CD4-positive, alpha-beta T cell treated with Interleukin-17A for 1 hour (primary cell): Measurements from ENCODE around the gene GPHA2.

Source experiments
- DNase-seq: peaks from one replicate; pipeline ENCODE4 v3.0.0-alpha.2; 2020

Gene GPHA2

GRCh38 chr11:64888729-64889511 lies 46.8 kb downstream of the GPHA2 start:
- no peak for DNase-seq

- DNase-seq = no peak
Measured at GRCh38 chr11:64888406-64888728, 47.3 kb downstream of the GPHA2 start.

- peak; percentile 84 for DNase-seq
Measured at GRCh38 chr11:64887757-64888405, 47.8 kb downstream of the GPHA2 start.

GRCh38 chr11:64887234-64887756 lies 48.4 kb downstream of the GPHA2 start:
- DNase-seq = no peak

GRCh38 chr11:64885367-64886286 lies 50.1 kb downstream of the GPHA2 start:
- DNase-seq = peak; percentile 61
